ENCODE measurements around the gene IQSEC3.

Gene IQSEC3

GRCh38 chr12:168763-169525, 102.4 kb downstream of the IQSEC3 start:
- no peak for DNase-seq

- DNase-seq: no peak
Observed at GRCh38 chr12:169528-170370, 103.2 kb downstream of the IQSEC3 start.

DNA sequence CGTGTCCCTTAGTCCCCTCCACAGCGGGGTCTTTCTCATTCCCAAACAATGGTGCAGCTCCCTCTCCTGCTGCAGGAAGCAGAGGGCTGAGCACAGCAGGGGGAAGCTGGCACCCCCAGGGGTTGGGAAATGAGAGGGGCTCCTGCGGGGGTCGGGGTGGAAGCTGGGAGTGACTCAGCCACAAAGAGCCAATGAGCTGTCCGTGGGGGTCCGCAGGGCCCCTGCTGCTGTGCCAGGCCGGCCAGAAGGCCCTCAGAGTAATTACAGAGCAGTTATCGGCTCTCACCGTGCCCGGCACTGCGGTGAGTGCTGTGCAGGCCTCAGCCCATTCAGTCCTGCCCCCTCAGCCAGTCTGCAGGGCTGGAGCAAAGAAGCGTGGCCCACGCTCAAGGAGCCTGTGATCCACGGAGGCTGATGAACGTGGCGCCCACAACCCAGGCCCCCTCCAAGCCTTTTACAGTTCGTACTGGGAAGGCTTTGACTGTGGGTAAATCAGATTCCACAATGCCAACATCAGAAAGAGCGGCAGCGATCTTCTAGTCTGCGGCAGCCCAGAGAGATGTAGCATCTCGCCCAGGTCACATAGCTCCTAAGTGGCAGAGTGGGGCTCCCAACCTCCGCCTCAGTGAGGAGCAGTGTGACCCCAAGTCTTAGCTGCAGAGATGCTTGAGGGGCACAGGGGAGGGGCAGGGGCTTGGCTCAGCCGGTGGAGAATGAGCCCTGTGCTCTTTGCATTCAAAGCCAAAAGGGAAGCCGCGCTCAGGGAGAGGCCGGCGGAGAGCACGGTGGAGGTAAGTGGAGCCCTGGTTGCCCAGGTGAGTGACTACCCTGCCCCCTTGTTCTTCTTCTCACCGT, 104.0 kb downstream of the IQSEC3 start:
- no peak for DNase-seq

GRCh38 chr12:171276-171675, 104.7 kb downstream of the IQSEC3 start:
- DNase-seq: no peak

GRCh38 chr12:171743-172676, 105.4 kb downstream of the IQSEC3 start:
- no peak for DNase-seq

- DNase-seq: no peak
Observed at GRCh38 chr12:172732-173161, 106.2 kb downstream of the IQSEC3 start.

- DNase-seq: no peak
Observed at GRCh38 chr12:174124-174523, 107.6 kb downstream of the IQSEC3 start.

GRCh38 chr12:174596-174995, 108.0 kb downstream of the IQSEC3 start:
- no peak for DNase-seq

DNA sequence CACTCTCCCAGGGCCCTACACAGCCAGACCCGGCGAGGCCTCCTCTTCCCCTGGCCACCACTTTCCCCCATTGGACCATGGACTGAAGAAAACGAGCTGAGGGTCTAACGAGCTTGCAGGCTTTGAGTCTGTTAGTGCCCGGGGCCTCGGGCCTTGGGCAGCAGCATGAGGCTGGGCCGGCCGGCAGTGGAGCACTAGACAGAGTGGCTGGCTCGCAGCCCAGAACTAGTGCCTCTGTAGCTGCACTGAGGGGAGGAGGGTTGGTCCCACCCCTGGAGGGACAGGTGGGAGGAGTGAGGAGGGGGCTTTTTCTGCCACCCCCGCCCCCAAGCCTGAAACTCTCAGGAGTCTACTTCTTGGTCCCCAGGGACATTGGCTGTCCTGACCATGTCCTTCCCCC, 108.7 kb downstream of the IQSEC3 start:
- DNase-seq: peak; percentile 45

- no peak for DNase-seq
Observed at GRCh38 chr12:175759-176158, 109.2 kb downstream of the IQSEC3 start.

- DNase-seq: no peak
Observed at GRCh38 chr12:176321-177181, 110.0 kb downstream of the IQSEC3 start.

DNA sequence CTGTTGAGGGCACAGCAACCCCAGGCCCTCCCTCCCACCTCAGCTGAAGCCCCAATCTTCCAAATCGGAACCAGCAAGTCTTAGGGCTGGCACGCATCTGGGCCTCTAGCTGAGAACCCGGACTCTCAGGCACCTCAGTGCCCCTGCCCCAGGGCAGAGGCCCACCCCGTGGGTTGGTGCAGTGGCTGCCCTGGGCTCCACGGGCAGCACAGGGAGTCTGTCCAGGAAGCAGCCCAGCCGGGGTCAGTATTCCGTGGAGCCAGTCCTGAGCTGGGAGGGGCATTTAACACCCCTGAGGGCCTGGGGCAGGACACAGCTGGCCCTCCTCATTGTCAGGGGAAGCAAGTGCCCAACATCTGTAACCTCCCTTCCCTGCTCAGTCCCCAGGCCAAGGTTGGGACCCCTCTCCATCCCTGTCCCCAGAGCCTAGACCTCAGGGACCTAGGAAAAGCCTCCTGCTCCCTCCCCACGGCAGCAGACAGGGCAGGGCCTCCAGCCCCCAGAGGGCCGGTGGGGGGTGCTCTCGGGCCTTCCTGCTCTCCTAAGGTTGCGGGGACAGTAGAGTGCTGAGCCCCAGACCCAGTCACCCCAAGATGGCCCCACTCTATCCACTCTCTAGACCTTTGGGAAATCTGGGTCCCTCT, 110.9 kb downstream of the IQSEC3 start:
- no peak for DNase-seq

DNA sequence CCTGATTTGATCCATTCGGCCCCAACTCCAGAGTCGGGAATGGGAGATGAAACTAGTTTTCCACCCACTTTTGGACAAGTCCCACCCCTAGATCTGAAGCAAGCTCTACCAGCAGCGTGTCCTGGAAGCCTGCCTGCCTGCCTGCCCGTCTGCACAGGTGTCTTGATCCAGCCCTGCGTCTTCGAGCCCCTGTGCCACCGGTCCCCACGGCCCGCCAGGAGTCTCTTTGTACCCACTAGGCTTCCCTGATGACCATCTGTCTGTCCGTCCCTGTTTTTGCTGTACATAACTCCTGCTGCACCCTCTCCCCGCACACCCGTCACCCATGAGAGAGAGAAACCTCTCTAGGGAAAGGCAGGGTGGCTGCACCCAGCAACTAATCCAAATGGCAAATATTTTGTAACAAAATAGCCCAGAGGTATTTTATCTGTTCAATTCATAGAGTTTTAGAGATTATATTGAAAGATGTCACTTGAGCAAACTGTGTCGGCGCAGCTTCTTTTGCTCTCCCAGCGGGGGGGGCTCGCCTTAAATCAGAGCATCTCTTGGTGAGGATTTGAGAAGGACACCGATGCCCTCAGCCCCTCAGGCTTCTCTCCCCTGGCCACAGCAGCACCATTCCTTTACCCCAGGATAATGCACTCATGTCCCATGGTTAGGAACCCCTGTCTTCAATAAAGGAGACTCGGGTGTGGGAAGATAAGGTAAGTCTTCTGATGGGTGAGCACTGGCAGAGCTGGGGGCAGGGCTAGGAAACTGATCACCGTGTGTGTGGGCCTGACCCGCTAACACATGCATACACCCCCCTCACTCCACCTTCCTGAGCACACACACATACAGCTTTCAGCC, 111.6 kb downstream of the IQSEC3 start:
- no peak for DNase-seq

DNA sequence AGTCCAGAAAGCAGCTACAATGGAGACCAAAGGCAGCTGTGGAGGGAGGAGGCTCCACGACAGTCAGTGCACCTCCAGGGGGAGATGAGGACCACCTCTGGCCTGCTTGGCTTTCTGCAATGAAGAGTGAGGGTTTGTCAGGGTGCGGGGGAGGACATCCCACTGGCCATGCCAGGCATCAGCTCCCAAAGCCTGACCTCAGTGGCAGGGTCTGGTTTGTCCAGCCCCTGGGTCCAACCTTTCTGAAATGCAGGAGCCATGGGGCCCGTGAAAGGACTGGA, 112.2 kb downstream of the IQSEC3 start:
- no peak for DNase-seq

DNA sequence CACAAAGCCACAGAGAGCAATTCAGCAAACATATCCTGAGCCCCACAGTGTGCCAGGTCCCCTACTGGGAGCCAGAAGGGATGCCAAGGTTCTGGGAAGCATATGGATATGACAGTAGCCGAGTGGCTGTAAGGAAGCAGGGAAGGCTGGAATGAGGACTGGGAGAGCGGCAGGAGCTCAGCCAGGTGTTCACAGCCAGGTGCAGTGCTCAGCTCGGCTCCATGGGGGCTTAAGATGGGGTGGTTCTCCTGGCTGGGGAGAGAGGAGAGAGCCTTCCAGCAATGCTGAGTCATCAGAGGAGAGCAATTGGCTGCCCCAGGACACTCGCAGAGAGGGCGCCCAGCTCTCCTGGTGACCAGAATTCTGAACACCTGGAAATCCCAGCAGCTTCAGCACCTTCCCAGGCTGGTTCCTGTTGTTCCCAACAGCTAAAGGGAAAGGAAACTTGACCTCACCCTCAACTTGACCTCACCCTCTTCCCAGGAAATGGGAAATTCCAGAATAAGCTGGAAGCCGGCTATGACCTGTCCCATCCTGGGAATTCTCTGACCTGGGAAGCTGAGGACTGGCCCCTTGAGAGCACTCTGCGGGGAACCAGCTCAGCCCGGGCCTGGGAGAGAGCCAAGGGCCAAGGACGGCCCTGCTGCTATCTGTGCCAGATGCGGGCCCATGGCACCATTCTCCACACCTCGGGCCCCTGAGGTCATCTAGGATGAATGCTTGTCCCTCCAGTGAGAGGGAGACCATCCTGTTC, 112.7 kb downstream of the IQSEC3 start:
- peak; percentile 73 for DNase-seq

DNA sequence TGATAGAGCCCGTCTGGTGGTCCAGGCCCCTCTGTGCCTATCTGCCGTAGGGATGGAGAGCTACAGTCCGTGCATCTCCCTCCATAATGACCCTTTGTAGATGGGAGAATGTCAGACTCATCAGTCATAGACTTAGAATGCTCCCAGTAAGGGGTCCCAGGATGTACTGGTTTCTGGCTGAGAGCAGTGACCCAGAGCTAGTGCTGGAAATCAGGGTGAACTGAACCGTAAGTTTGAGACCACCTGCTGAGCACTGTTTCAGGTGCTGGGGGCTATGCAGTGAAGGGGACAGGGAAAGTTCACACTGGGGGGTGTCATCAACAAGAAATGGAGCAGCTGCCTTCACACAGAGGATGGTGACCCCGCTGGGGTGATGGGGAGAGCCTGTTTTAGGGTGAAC, 113.3 kb downstream of the IQSEC3 start:
- no peak for DNase-seq

DNA sequence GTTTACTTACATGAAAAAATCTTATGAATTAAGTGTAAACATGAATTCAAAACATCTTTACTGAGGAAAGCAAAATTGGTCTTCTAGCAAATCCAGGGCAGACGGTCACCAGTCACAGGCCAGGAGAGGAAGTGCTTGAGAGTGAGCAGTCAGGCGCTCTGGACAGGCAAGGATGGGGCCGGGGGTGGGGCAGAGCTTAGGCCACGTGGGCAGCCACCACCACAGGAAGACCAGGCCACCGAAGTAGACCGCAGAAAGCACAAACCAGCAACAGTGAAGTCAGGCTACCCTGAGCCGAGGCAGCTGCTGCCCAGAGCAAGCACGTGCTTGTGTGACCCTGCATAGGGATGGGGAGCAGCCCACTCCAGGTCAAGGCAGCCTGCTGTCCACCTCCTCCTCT, 113.9 kb downstream of the IQSEC3 start:
- no peak for DNase-seq

DNA sequence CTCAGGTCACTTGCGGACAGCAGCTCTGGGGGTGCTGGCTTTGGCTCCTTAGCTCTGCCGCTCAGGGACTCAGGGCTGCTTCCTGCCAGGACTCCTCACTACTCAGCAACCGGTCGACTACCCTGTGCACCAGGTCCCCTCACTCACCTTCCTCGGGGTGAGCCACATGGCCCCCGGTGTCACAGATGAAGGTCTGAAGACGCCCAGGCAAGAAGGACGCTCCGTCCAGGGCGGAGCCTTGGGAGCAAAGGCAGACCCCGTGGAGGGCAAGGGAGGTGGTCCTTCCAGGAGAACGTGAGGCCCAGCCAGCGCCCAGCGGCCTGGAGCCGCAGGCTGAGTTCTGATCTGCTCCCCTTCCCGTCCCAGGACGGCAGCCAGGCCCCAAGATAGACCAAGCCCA, 115.4 kb downstream of the IQSEC3 start:
- DNase-seq: no peak

- DNase-seq: no peak
Observed at GRCh38 chr12:182381-182892, 115.9 kb downstream of the IQSEC3 start.

Measured in NCI-H1092 (cell line).